Stimulated activated CD4-positive, alpha-beta T cell treated with anti-CD3 and anti-CD28 coated beads, Interleukin-1b, Interleukin-23, amount 100 ng/mL, for 48 hours (primary cell): ENCODE data around the gene GRK6.
"Not testable (repeated sequence)": the region's sequence is repeated elsewhere in the genome, so short reads cannot be mapped to it uniquely, and the experiment has no call there.

Experiments used
- DNase-seq: peaks from one replicate; pipeline ENCODE4 v3.0.0-alpha.2; 2020

The GRK6 gene

DNA sequence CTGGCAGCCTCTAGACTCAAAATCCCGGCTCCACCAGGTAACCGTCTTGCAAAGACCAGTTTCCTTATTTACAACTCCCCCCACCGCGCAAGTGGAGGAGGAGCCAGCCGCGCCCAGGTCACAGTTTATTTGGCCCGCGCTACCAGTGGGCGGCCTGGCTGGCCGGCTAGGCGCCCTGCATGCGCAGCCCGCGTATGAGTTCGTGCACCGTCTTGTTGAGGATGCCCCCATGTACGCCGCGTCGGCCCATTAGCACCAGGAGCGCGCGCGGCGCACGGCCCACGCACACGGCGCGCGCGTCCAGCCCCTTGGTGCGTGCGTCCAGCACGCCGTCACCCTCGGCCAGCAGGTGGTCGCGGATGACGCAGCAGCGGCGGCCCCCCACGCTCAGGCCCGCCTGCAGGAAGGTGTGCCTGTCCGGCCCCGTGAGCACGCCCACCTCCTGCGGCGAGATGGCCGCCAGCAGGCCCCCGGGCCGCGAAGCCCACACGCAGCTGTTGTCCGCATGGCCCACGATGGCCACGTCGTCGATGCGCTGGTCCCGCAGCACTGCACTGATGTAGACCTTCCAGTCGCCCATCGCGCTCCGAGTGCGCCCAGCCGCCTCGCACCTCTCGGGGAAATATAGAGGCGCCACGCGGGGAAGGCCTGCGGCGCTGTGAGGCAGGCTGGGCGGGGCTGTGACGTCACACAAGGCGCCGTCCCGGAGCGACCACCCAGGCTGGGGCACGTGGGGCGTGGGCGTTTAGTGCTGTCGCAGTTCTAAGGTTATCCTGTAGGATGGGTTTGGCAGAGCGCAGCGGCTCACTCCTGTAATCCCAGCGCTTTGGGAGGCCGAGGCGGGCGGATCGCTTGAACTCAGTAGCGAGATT lies 26.2 kb upstream of the GRK6 start, which contains the start of gene PFN3:
TSS of gene PFN3 (minus strand) at position 665 of the 872 bp plus-strand sequence. CDS start at position 580, 85 bp downstream.
- DNase-seq: no peak

GRCh38 chr5:177402271-177403043 lies 24.0 kb upstream of the GRK6 start:
- peak; percentile 77 for DNase-seq

- peak; percentile 46 for DNase-seq
Observed at GRCh38 chr5:177403102-177403791, 23.2 kb upstream of the GRK6 start.

- DNase-seq: peak; percentile 86
Observed at GRCh38 chr5:177403792-177404640, 22.5 kb upstream of the GRK6 start.

GRCh38 chr5:177404641-177405179 lies 21.8 kb upstream of the GRK6 start:
- DNase-seq: no peak

DNA sequence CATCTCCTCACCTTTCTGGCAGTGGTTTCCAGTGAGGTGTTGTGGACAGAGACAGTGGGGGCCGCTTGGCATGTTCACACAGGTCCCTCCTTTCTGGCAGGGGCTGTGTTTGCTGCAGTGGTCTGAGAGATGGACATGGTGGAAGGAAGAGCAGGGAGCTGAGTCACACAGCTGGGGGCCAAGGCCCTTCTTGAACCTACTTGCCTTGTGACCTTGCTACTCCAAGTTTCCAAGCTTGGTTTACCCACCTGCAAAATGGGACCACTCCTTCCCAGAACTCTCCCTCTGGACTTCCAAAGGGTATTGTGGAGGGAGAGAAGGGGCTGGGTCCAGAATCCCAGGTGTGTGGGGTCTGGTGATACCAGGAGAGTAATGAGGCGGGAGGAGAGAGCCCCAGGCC lies 21.2 kb upstream of the GRK6 start:
- DNase-seq: no peak

- no peak for DNase-seq
Observed at GRCh38 chr5:177405805-177406204, 20.7 kb upstream of the GRK6 start.

DNA sequence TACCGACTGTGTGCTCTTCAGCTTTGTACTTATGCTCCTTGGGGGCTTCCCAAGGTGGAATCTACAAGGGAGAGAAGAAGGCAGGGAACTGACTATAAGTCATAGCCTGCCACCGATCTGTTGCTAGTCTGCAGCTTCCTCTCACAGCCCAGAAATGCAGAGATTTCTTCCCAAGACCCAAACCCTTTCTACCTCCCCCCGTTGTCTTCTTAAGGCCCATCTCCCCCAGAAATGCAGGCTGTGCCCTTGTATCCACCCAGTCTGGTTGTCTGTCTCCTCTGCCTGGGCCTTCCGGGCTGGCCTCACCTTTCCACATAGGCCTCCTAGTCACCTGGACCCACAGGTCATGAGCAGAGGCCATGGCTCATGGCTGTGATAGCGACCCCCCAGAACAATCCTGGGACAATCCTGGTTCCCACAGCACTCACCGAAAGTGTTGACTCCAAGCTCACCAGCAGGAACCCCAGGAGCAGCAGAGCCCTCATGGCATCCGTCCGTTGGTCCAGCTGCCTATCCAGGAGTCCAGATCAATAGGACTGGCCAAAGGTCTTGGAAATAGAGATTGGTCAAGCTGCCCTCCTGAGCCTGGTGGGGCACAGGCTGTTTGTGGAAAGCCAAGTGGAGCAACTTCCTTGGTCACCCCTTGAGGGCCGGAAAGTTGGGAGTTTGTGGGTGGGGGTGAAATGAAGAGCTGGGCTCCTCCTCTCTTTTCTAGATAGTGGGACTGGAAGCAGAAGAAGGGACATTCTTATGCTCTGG lies 17.3 kb upstream of the GRK6 start, which contains the start of gene F12:
TSS of gene F12 (minus strand) at position 522 of the 759 bp plus-strand sequence. CDS start at position 485, 37 bp downstream.
- no peak for DNase-seq

- DNase-seq: no peak
Observed at GRCh38 chr5:177410575-177410974, 15.9 kb upstream of the GRK6 start.

GRCh38 chr5:177412603-177413233 lies 13.8 kb upstream of the GRK6 start:
- peak; percentile 37 for DNase-seq

GRCh38 chr5:177414481-177414880 lies 12.0 kb upstream of the GRK6 start:
- DNase-seq: no peak

GRCh38 chr5:177417081-177417480 lies 9.4 kb upstream of the GRK6 start:
- not testable (repeated sequence) for DNase-seq

DNA sequence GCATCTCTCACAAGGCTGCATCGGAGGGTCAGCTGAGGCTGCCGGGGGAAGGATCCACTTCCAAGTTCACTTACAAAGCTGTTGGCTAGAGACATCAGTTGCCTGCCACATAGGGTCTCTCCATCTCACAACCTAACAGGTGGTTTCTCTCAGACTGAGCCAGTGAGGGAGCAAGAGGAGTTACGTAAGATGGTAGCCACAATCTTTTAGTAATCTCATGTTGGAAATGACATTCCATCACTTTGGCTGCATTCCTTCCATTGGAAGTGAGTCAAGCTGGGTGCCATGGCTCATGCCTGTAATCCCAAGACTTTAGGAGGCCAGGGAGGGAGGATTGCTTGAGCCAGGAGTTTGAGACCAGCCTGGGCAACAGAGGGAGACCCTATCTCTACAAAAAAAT lies 7.4 kb upstream of the GRK6 start:
- no peak for DNase-seq

- not testable (repeated sequence) for DNase-seq
Observed at GRCh38 chr5:177420472-177420871, 6.0 kb upstream of the GRK6 start.

- no peak for DNase-seq
Observed at GRCh38 chr5:177421062-177421798, 5.2 kb upstream of the GRK6 start.

- DNase-seq: no peak
Observed at GRCh38 chr5:177423671-177424070, 2.8 kb upstream of the GRK6 start.

GRCh38 chr5:177425196-177425800 lies 1.2 kb upstream of the GRK6 start:
- DNase-seq: peak; percentile 24

DNA sequence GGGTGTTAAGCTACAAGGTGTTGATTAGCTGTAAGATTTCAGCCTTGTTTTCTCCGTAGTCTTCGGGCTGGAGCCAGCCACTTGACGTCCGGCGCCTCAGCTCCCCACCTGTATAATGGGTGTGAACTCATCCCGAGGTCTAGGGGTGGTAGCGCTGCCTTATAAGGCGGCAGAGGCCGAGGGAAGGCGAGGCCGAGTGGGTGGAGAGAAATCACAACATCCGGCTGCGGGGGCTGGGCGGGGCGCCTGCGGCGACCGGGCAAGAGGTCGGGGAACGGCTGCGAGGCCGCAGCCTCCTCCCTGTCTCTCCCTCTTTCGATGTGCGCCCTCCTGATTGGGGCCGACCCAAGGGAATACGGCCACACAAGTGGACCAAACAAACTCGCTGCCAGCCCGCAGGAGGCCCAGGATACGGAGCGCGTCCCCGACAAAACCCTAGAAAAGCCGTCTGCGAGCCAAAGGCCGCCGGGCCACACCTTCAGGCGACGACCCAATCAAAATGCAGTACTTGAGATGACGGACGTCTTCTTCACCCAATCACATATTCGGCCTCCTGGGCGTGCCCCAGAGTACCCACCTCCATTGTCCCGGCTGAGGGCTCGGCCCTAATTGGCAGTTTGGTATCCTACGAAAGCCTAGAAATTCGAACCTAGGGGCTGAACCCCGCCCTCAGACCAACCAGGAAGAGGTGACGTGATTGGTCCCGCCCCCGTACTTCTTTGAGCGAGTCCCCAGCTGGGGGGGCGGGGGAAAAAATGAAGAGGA lies 493 bp upstream of the GRK6 start:
- DNase-seq: peak; percentile 100
